OCI-LY3 (cell line): ENCODE results near the gene COPS7A.

Experiments used
- H2AFZ ChIP-seq: fragments of 200-600, 300-600 bp; shearing (Covaris generic); 2 replicates; pipeline ENCODE4 v1.6.0; 2014; ENCODE audit warnings: antibody characterized with exemption, low read depth, low read length
- H3K27ac ChIP-seq: fragments of 200-600, 300-600 bp; sonication (generic); 2 replicates; pipeline ENCODE4 v1.5.1; 2014; ENCODE audit warnings: mild to moderate bottlenecking, low read length, moderate library complexity, mixed read lengths
- H3K27me3 ChIP-seq: fragments of 200-600, 300-600 bp; sonication (generic); 2 replicates; pipeline ENCODE4 v1.6.1; 2014; ENCODE audit warnings: low read depth, low read length, mixed read lengths
- H3K36me3 ChIP-seq: fragments of 200-600, 300-600 bp; sonication (generic); replicated peaks from 2 replicates; pipeline ENCODE3; 2014; ENCODE audit warnings: low read depth, low read length, mixed read lengths
- H3K4me1 ChIP-seq: fragments of 300-600, 200-600 bp; sonication (generic); 2 replicates; pipeline ENCODE4 v1.6.1; 2014; ENCODE audit warnings: low read length, mixed read lengths
- H3K4me2 ChIP-seq: fragments of 200-600, 300-600 bp; sonication (generic); 2 replicates; pipeline ENCODE4 v1.6.1; 2014; ENCODE audit warnings: low read length, mixed read lengths
- H3K4me3 ChIP-seq: fragments of 300-600, 200-600 bp; sonication (generic); 2 replicates; pipeline ENCODE4 v1.5.1; 2014; ENCODE audit warnings: antibody characterized with exemption, mild to moderate bottlenecking, low read length, moderate library complexity
- H3K79me2 ChIP-seq: fragments of 300-600, 200-600 bp; shearing (Covaris generic); 2 replicates; pipeline ENCODE4 v1.6.1; 2014; ENCODE audit warnings: mild to moderate bottlenecking, low read length, mixed read lengths
- H3K9ac ChIP-seq: fragments of 300-600, 200-600 bp; shearing (Covaris generic); 2 replicates; pipeline ENCODE4 v1.6.0; 2014; ENCODE audit warnings: mild to moderate bottlenecking, low read length, moderate library complexity
- H3K9me3 ChIP-seq: fragments of 200-600, 300-600 bp; shearing (Covaris generic); 2 replicates; pipeline ENCODE4 v1.6.1; 2014; ENCODE audit warnings: low read length, mixed read lengths; ENCODE audit not compliant: insufficient read depth
- H4K20me1 ChIP-seq: fragments of 200-600, 300-600 bp; sonication (generic); 2 replicates; pipeline ENCODE4 v1.6.1; 2016; ENCODE audit warnings: low read length, mixed read lengths; ENCODE audit not compliant: insufficient read depth
- CTCF ChIP-seq: fragments of 200-600, 300-600 bp; sonication (generic); IDR thresholded peaks from 2 replicates; pipeline ENCODE4 v1.5.1; 2014; ENCODE audit warnings: antibody characterized with exemption, low read length, low read depth
- EZH2phosphoT487 ChIP-seq: fragments of 200-600 bp; shearing (Covaris generic); IDR thresholded peaks from 2 replicates; pipeline ENCODE4 v1.6.1; 2018; ENCODE audit warnings: antibody characterized with exemption, mixed run types, low read depth

COPS7A gene

GRCh38 chr12:6763380-6763779 lies 39.5 kb downstream of the COPS7A start:
- H3K4me3 ChIP-seq = no peak overlapping the region
- H4K20me1 ChIP-seq = no peaks in the 10 kb centered on the region
- TF ChIP-seq CTCF (no peak), EZH2phosphoT487 (no peak)
- no peak overlapping the region for H3K4me2 ChIP-seq
- no peak overlapping the region for H3K27ac ChIP-seq
- peaks cover 30% of the 10 kb centered on the region for H3K4me1 ChIP-seq
- H3K9ac ChIP-seq = no peak overlapping the region
- H3K36me3 ChIP-seq = no peaks in the 10 kb centered on the region
- peaks cover 55% of the 10 kb centered on the region for H3K27me3 ChIP-seq
- no peaks in the 10 kb centered on the region for H3K79me2 ChIP-seq
- H3K9me3 ChIP-seq = no peaks in the 10 kb centered on the region
- no peak overlapping the region for H2AFZ ChIP-seq

GRCh38 chr12:6764011-6764828 lies 40.4 kb downstream of the COPS7A start:
- Histone ChIP-seq H3K36me3 (no peaks in the 10 kb centered on the region), H2AFZ (peak overlapping the region; percentile 57; the same call in 1 of the 2 replicates), H3K4me2 (peak overlapping the region; percentile 94), H3K27me3 (peaks cover 60% of the 10 kb centered on the region), H3K4me3 (peak overlapping the region; percentile 72), H3K9ac (peak overlapping the region; percentile 22), H3K4me1 (peaks cover 26% of the 10 kb centered on the region), H3K9me3 (no peaks in the 10 kb centered on the region), H3K79me2 (no peaks in the 10 kb centered on the region), H3K27ac (no peak overlapping the region), H4K20me1 (no peaks in the 10 kb centered on the region)
- TF ChIP-seq EZH2phosphoT487 (no peak), CTCF (no peak)

GRCh38 chr12:6765048-6765633 lies 41.3 kb downstream of the COPS7A start:
- H3K4me2 ChIP-seq = peak overlapping the region; percentile 94
- TF ChIP-seq EZH2phosphoT487 = no peak
- no peak overlapping the region for H2AFZ ChIP-seq
- H3K9me3 ChIP-seq = no peaks in the 10 kb centered on the region
- no peak overlapping the region for H3K27ac ChIP-seq
- H4K20me1 ChIP-seq = no peaks in the 10 kb centered on the region
- no peaks in the 10 kb centered on the region for H3K79me2 ChIP-seq
- peaks cover 26% of the 10 kb centered on the region for H3K4me1 ChIP-seq
- H3K36me3 ChIP-seq = no peaks in the 10 kb centered on the region
- H3K9ac ChIP-seq = peak overlapping the region; percentile 59; the same call in 1 of the 2 replicates
- peak overlapping the region; percentile 91 for H3K4me3 ChIP-seq
- peaks cover 62% of the 10 kb centered on the region for H3K27me3 ChIP-seq

- Histone ChIP-seq H3K79me2 (no peaks in the 10 kb centered on the region), H4K20me1 (no peaks in the 10 kb centered on the region), H3K9me3 (no peaks in the 10 kb centered on the region), H3K9ac (peak within 1 kb of the TSS; percentile 60), H3K4me1 (peaks cover 30% of the 10 kb centered on the region), H3K27ac (no peak within 1 kb of the TSS), H2AFZ (peak within 1 kb of the TSS; percentile 67; the same call in 1 of the 2 replicates), H3K36me3 (no peaks in the 10 kb centered on the region), H3K27me3 (peaks cover 59% of the 10 kb centered on the region), H3K4me3 (peak within 1 kb of the TSS; percentile 91), H3K4me2 (peak within 1 kb of the TSS; percentile 94)
- TF ChIP-seq EZH2phosphoT487 (no peak), CTCF (no peak)
Measured at GRCh38 chr12:6765634-6766581, 42.1 kb downstream of the COPS7A start, which contains the start of gene PTMS. Gene PTMS (plus strand): TSS chr12:6766363. CDS start chr12:6766706, 343 bp downstream.
